Gastroesophageal sphincter (tissue), 4 donors: ENCODE data around the gene VWC2L. TPM values are rescaled to one million over a fixed set of nuclear protein-coding genes. Genes with fewer than 3 reads are reported as not detected.

Experiments used
- ATAC-seq: fragments of 150-250 bp; one replicate; pipeline ENCODE4 v1.9.1; 2016; ENCODE audit warnings: mild to moderate bottlenecking, moderate library complexity
- H3K27ac ChIP-seq, 4 donors: fragments of 200-600 bp; sonication (generic) in 3 of 4; 1 replicate in 3 of 4; 2 replicates in 1 of 4; pipeline ENCODE4 v1.5.1; 2016 to 2019
- H3K27me3 ChIP-seq: fragments of 200-600 bp; sonication (generic); one replicate; pipeline ENCODE4 v1.5.1; 2019
- H3K36me3 ChIP-seq, 2 donors: fragments of 200-600 bp; sonication (generic); one replicate each; pipeline ENCODE4 v1.5.1; 2019; ENCODE audit warnings: control low read depth in 1 of 2
- H3K4me1 ChIP-seq, 3 donors: fragments of 200-600 bp; sonication (generic); 1 replicate in 2 of 3; 2 replicates in 1 of 3; pipeline ENCODE4 v1.5.1; 2016 to 2019; ENCODE audit warnings: control low read depth in 2 of 3
- H3K4me3 ChIP-seq, 2 donors: fragments of 200-600 bp; sonication (generic); one replicate each; pipeline ENCODE4 v1.5.1; 2019; ENCODE audit warnings: mild to moderate bottlenecking in 1 of 2, moderate library complexity in 1 of 2
- H3K9me3 ChIP-seq, 3 donors: fragments of 200-600 bp; sonication (generic); one replicate each; pipeline ENCODE4 v1.5.1; 2017 to 2019; ENCODE audit warnings: control low read depth in 2 of 3
- EP300 ChIP-seq: sonication (generic); formaldehyde crosslinking; IDR thresholded peaks from one replicate; pipeline ENCODE4 v1.6.1; 2017; ENCODE audit warnings: antibody characterized with exemption, mild to moderate bottlenecking
- POLR2A ChIP-seq, 2 donors: fragments of 450-650 bp; IDR thresholded peaks; one replicate each; pipeline ENCODE4 v1.6.1; 2017; ENCODE audit warnings: antibody characterized with exemption in 2 of 2, mild to moderate bottlenecking in 2 of 2, moderate library complexity in 1 of 2
- POLR2AphosphoS5 ChIP-seq: sonication (generic); formaldehyde crosslinking; IDR thresholded peaks from one replicate; pipeline ENCODE4 v1.6.1; 2017; ENCODE audit warnings: antibody characterized with exemption
- WGBS, 2 donors: methylation state at CpG; one replicate each; pipeline ENCODE4 v1.1.5; 2018; ENCODE audit warnings: low coverage in 1 of 2; 5-methylcytosine and 5-hydroxymethylcytosine counted together
- total RNA-seq, 4 donors: library from RNA; depleted of rRNA; stranded (reverse); fragments of >200 nt; gene quantifications; one replicate each; pipeline ENCODE4 v1.1.0, GENCODE V29; 2016
- TF ChIP-seq, protein P1 (sequence below), 4 experiments: fragments of 200-600 bp in 2 of 4; fragments of 450-650 bp in 2 of 4; sonication (generic) in 1 of 4; IDR thresholded peaks; one replicate each; pipeline ENCODE4 v1.5.1; 2017 to 2019; ENCODE audit warnings: antibody characterized with exemption in 4 of 4, mild to moderate bottlenecking in 2 of 4, moderate library complexity in 2 of 4

Gene VWC2L
- total RNA-seq, 4 donors from 2014 or later = 0.27 TPM; not detected in 3

DNA sequence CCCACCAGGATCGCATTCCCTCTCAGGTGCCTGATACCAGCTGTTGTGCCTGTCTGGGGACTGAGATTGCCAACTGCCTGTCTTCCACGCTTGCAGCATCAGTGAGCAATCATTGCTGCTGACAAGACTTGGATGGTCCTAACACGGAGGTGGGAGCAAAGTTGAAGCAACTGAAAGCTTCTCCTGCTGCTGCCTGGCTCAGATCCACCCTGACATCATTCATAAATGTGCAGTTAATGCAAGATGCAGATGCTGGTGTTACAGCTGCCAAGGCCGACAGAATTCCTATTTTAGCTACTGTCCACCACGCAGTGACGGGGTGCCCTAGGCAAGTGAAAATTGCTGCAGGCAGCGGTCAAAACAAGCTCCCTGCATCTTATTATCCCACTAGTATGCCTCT is 131.4 kb downstream of the VWC2L start:
- Histone ChIP-seq H3K9me3 (no peaks in the 10 kb centered on the region), H3K27me3 (no peaks in the 10 kb centered on the region), H3K4me1 (peaks cover 0 to 10% (median 0%) of the 10 kb centered on the region in 3 donors), H3K4me3 (no peak overlapping the region), H3K36me3 (no peaks in the 10 kb centered on the region), H3K27ac (no peak overlapping the region)
- no peak for ATAC-seq
- 25 to 41% methylated on average over 3 to 5 of the region's 7 CpGs for whole genome bisulfite sequencing, 2 donors
- TF ChIP-seq POLR2AphosphoS5 (no peak), EP300 (no peak), POLR2A (IDR thresholded peaks at IDR 0.05) (no peak)
- TF ChIP-seq, protein P1, sequence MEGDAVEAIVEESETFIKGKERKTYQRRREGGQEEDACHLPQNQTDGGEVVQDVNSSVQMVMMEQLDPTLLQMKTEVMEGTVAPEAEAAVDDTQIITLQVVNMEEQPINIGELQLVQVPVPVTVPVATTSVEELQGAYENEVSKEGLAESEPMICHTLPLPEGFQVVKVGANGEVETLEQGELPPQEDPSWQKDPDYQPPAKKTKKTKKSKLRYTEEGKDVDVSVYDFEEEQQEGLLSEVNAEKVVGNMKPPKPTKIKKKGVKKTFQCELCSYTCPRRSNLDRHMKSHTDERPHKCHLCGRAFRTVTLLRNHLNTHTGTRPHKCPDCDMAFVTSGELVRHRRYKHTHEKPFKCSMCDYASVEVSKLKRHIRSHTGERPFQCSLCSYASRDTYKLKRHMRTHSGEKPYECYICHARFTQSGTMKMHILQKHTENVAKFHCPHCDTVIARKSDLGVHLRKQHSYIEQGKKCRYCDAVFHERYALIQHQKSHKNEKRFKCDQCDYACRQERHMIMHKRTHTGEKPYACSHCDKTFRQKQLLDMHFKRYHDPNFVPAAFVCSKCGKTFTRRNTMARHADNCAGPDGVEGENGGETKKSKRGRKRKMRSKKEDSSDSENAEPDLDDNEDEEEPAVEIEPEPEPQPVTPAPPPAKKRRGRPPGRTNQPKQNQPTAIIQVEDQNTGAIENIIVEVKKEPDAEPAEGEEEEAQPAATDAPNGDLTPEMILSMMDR (IDR thresholded peaks at IDR 0.05) = no peak

- Histone ChIP-seq H3K4me3 (no peak overlapping the region), H3K4me1 (peaks cover 0 to 13% (median 0%) of the 10 kb centered on the region in 3 donors), H3K27ac (no peak overlapping the region), H3K36me3 (no peaks in the 10 kb centered on the region), H3K9me3 (no peaks in the 10 kb centered on the region), H3K27me3 (no peaks in the 10 kb centered on the region)
- ATAC-seq = no peak
- TF ChIP-seq, protein P1 (IDR thresholded peaks at IDR 0.05) = no peak
- TF ChIP-seq POLR2AphosphoS5 = no peak
- TF ChIP-seq POLR2A (IDR thresholded peaks at IDR 0.05) = no peak
- TF ChIP-seq EP300 = no peak
- 69 to 71% methylated on average over 1 of the region's 1 CpG for WGBS, 2 donors
Observed at GRCh38 chr2:214542866-214543265, 132.0 kb downstream of the VWC2L start.

DNA sequence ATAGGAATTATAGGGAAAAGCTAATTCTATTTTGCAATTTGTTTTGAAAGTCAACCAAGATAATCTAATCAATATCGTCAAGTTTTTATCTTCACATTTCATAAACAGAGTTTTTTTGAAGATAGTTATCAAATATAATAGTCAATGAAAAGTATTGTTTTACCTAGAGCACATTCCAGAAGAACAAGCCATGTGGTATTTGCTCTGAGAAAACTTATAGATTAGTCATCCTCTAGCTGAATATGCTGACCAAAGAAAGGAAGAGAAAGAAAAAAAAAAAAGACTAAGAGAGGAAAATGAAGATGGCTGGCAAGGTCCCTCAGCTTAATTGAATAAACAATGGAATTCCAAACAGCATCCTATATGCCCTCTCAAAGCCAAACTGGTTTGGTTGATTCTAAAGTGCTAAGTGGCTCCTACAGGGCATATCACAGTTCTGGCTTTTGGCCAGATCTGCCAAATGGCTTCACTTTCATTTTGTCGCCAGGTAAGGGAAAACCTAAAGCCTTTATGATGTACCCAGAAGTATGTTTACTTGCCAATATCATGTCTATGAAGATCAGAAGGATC is 132.6 kb downstream of the VWC2L start:
- Histone ChIP-seq H3K27me3 (no peaks in the 10 kb centered on the region), H3K9me3 (no peaks in the 10 kb centered on the region), H3K4me1 (peaks cover 0 to 19% (median 0%) of the 10 kb centered on the region in 3 donors), H3K27ac (no peak overlapping the region), H3K36me3 (no peaks in the 10 kb centered on the region), H3K4me3 (no peak overlapping the region)
- TF ChIP-seq POLR2A (IDR thresholded peaks at IDR 0.05) = no peak
- no peak for TF ChIP-seq POLR2AphosphoS5
- TF ChIP-seq EP300 = no peak
- TF ChIP-seq, protein P1 (IDR thresholded peaks at IDR 0.05) = no peak
- ATAC-seq = no peak
- 65 to 89% methylated on average over 1 to 2 of the region's 2 CpGs for WGBS, 2 donors

- 29 to 47% methylated on average over 1 of the region's 1 CpG for WGBS, 2 donors
Observed at GRCh38 chr2:214545898-214546542, 135.2 kb downstream of the VWC2L start.

More at GRCh38 chr2:214545898-214546542, 135.2 kb downstream of the VWC2L start:
- no peak for ATAC-seq
- TF ChIP-seq, protein P1 (IDR thresholded peaks at IDR 0.05) = no peak
- no peak for TF ChIP-seq POLR2A (IDR thresholded peaks at IDR 0.05)
- no peak for TF ChIP-seq EP300
- no peak for TF ChIP-seq POLR2AphosphoS5
- Histone ChIP-seq H3K27ac (no peak overlapping the region), H3K4me3 (no peak overlapping the region), H3K9me3 (no peaks in the 10 kb centered on the region), H3K27me3 (no peaks in the 10 kb centered on the region), H3K4me1 (peaks cover 0 to 24% (median 0%) of the 10 kb centered on the region in 3 donors), H3K36me3 (no peaks in the 10 kb centered on the region)
